Fibroblast of skin of left quadriceps (primary cell): ENCODE results near the gene MS4A18.

Experiments
- DNase-seq, 2 experiments: peaks; one replicate each; pipeline ENCODE4 v3.0.0-alpha.2; 2013; ENCODE audit warnings: low read depth in 2 of 2

Gene MS4A18

DNA sequence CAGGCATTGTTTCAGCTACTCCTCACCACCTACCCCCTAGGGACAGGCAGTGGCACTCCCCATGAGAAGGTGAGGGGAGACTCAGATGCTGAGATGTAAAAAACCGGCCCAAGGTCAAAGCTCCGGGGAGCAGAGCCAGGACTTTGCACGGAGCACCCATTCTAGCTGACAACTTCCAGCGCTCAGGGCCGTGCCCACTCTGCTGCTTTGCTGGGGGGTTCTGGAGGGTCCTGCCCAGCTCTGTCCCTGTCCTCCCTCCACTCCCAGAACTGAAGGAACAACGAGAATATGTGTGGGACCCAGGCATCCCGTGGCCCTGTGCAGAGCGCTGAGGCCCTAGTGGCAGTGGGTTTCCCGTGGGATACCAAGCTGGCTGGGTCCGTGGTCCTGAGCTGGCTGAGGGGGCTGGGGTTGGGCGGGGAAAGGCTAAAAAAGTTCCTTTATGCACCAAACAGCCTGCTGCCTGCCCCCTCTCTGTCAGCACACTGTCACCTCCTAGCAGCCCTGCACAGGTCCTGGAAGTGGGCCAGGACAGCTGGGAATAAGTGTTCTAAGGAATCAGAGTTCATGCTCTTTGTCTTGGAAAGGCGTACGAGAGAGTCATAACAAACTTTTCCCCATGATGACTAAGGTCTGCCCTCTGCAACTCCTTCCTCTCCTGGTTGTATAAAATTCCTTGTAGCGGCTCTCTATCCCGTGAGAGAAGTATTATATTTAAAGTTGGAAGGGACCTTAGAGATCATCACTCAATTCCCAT, 62.5 kb downstream of the MS4A18 start:
- DNase-seq, result peak; percentile 11 to 19

DNA sequence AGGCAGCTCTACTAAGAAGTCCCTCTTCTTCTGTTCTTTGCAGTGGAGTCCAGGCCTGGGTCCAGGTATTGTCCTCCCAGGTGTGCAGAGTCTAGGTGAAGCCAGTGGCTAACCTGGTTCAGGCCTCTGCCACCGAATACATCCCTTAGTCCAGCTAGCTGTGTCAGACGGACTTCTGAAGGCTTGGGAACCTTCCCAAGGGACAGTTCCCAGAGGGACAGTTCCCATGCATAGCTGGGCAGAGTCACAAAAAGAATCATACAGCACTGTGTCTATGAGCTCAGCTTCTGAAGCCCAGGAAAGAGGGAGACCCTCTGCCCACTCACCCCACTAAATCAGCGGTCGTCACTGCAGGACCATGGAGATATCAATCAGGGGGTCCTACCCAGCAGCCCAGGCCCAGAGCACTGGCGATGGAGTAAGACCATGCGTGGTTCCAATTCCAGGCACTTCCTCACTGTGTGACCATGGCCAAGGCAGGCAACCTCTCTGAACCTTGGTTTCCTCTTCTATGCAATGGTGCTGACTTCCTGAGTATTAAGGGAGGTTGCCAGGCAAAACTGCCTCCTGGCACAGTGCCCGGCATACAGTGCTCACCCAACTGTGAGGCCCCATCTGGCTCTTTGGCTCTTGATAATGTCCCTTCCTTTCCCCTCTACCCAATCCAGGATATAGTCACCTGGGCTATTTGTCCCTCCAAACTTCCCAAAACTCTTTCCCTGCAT, 64.0 kb downstream of the MS4A18 start:
- DNase-seq, result no peak

DNA sequence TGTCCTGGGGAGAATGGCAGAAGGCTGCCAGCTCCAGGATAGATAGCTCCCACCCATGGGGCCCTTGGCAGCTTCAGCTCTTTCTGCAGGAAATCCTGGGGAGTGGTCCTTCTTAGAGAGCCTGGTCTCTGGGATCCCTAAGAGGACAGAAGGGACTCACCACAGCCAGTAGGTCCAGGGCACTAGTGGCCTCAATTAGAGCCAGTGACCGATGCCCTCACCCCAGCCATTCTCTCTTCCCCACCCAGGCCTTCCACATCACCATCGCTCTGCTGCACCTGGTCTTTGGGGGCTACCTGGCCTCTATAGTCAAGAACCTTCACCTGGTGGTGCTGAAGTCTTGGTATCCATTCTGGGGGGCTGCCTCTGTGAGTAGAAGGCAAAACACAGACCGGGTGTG, 66.2 kb downstream of the MS4A18 start:
- no peak for DNase-seq

DNA sequence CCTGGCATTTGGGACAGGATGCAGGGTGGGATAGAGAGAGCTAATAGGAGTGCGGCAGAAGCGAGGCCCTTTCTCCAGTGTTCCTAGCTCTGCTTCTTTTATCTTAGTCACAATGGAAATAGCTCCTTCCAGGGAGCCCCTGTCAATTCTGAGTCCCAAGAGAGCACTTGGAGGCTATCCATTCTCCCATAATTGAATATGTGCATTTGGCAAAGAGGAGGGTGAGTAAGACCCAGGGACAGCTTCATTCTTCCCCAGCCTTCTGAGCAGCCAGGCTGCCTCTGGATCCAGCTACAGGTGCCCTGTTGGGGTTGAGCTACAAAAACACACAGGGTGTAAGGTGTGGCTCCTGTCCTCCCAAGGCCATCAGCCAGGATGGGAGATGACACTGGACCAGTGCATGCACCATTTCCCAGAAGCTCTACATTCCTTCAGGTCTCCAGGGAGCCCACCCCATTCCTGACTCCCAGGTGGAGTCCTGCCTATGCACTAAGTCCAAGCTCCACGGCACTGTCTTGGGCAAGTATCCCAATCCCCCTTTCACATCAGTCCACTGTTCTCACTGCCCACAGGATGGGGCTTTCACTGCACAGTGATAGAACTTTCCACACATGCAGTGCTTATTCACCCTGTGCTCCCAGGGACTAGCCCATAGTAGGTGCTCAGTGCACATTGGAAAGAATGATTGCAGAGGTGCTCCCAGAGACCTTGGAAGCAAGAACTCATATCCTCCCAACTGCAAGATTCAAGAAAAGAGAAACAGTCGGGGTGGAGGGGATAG, 66.8 kb downstream of the MS4A18 start:
- DNase-seq, result no peak

DNA sequence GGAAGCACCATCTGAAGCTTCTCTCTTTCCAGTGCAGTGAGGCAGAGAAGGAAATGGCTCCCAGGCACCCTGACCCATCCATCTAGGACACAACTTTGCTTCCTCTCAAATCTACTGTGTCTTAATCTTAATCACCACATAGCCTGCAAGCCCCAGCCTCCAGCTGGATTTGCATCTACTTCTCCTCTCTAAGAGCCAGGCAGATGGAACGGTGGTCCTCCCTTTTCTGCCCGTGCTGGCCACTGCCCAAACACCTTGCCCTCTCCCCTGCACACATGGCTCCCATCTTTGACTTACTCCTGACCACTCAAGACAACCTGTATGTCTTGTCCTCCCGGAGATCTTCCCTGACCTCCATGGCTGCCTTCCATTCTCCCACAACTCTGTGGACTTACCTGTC, 68.0 kb downstream of the MS4A18 start:
- DNase-seq, result no peak
